ENCODE results near the gene HLA-DOB.

Gene HLA-DOB

GRCh38 chr6:32772656-32773055 lies 44.1 kb downstream of the HLA-DOB start:
- Histone ChIP-seq H2AK5ac (ENCODE audit: low read length) (no peak overlapping the region), H3K23ac (ENCODE audit: low read length) (no peak overlapping the region), H3K9ac (ENCODE audit: low read length) (no peak overlapping the region), H3K36me3 (ENCODE audit: control insufficient read depth, insufficient read depth, low read length) (no peaks in the 10 kb centered on the region), H3K4me3 (ENCODE audit: low read length) (no peak overlapping the region), H3K56ac (ENCODE audit: low read length) (no peak overlapping the region), H2BK15ac (replicated peaks; ENCODE audit: low read depth) (no peak overlapping the region), H3K79me1 (ENCODE audit: low read length) (no peaks in the 10 kb centered on the region), H4K5ac (ENCODE audit: low read length) (no peak overlapping the region), H4K8ac (ENCODE audit: low read depth, low read length) (no peak overlapping the region), H3K4ac (ENCODE audit: low read depth, low read length) (no peak overlapping the region), H3K79me2 (ENCODE audit: control insufficient read depth, insufficient read depth, low read length) (no peaks in the 10 kb centered on the region), H3K27ac (ENCODE audit: low read depth, low read length) (no peak overlapping the region), H2BK5ac (ENCODE audit: low read length) (no peak overlapping the region), H3K4me2 (ENCODE audit: low read length) (no peak overlapping the region), H3K18ac (ENCODE audit: low read length) (no peak overlapping the region), H3K27me3 (ENCODE audit: insufficient read depth, low read length, poor library complexity) (no peaks in the 10 kb centered on the region), H3K4me1 (ENCODE audit: control insufficient read depth, low read depth, low read length) (no peaks in the 10 kb centered on the region), H2BK120ac (ENCODE audit: low read depth, low read length) (no peak overlapping the region)
- whole genome bisulfite sequencing (ENCODE audit: extremely low coverage, insufficient coverage, low lambda C conversion rate) = no CpG with 5 or more reads among the region's 1 CpG
- no peak for DNase-seq

GRCh38 chr6:32764048-32764447 lies 52.8 kb downstream of the HLA-DOB start:
- no peak overlapping the region for H3K23ac ChIP-seq (ENCODE audit: low read length)
- H3K4me2 ChIP-seq (ENCODE audit: low read length) = no peak overlapping the region
- no peak overlapping the region for H2BK15ac ChIP-seq (replicated peaks; ENCODE audit: low read depth)
- WGBS (ENCODE audit: extremely low coverage, insufficient coverage, low lambda C conversion rate) = no CpG with 5 or more reads among the region's 1 CpG
- DNase-seq = no peak
- no peaks in the 10 kb centered on the region for H3K36me3 ChIP-seq (ENCODE audit: control insufficient read depth, insufficient read depth, low read length)
- no peak overlapping the region for H2BK5ac ChIP-seq (ENCODE audit: low read length)
- no peak overlapping the region for H4K8ac ChIP-seq (ENCODE audit: low read depth, low read length)
- no peak overlapping the region for H3K27ac ChIP-seq (ENCODE audit: low read depth, low read length)
- H3K27me3 ChIP-seq (ENCODE audit: insufficient read depth, low read length, poor library complexity) = no peaks in the 10 kb centered on the region
- no peak overlapping the region for H4K5ac ChIP-seq (ENCODE audit: low read length)
- no peak overlapping the region for H3K9ac ChIP-seq (ENCODE audit: low read length)
- no peaks in the 10 kb centered on the region for H3K4me1 ChIP-seq (ENCODE audit: control insufficient read depth, low read depth, low read length)
- H3K79me1 ChIP-seq (ENCODE audit: low read length) = no peaks in the 10 kb centered on the region
- H3K79me2 ChIP-seq (ENCODE audit: control insufficient read depth, insufficient read depth, low read length) = no peaks in the 10 kb centered on the region
- no peak overlapping the region for H3K4me3 ChIP-seq (ENCODE audit: low read length)
- no peak overlapping the region for H2AK5ac ChIP-seq (ENCODE audit: low read length)
- no peak overlapping the region for H3K18ac ChIP-seq (ENCODE audit: low read length)
- no peak overlapping the region for H3K4ac ChIP-seq (ENCODE audit: low read depth, low read length)
- no peak overlapping the region for H3K56ac ChIP-seq (ENCODE audit: low read length)
- no peak overlapping the region for H2BK120ac ChIP-seq (ENCODE audit: low read depth, low read length)

DNA sequence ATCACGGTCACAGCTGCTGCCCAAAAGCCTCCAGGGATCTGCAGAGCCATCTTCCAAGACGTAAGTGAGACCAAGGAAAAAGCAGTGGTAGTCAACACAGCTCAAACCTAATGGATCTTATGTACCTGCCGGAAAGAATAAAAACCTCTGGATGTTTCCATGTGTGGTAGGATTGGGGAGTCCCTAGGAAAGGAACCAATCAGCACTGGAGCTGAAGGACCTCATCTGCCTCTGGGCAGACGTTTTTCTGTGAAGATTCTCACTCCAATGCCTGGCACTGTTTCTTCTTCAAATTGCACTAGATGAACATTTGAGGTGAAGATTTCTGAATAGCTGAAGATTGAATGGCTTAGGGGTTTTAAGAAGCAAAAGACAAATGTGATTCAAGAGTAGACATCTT lies 53.4 kb downstream of the HLA-DOB start, which contains the start of gene HLA-DQB2:
Gene HLA-DQB2, minus strand, starts transcription at position 112 of the 400 bp plus-strand sequence. Its CDS starts 62 bp downstream, at position 50.
- H3K36me3 ChIP-seq (ENCODE audit: control insufficient read depth, insufficient read depth, low read length) = no peaks in the 10 kb centered on the region
- no peak within 1 kb of the TSS for H2AK5ac ChIP-seq (ENCODE audit: low read length)
- H3K9ac ChIP-seq (ENCODE audit: low read length) = no peak within 1 kb of the TSS
- H3K56ac ChIP-seq (ENCODE audit: low read length) = no peak within 1 kb of the TSS
- WGBS (ENCODE audit: extremely low coverage, insufficient coverage, low lambda C conversion rate) = no CpG with 5 or more reads among the region's 4 CpGs
- no peak within 1 kb of the TSS for H3K4me2 ChIP-seq (ENCODE audit: low read length)
- no peaks in the 10 kb centered on the region for H3K79me2 ChIP-seq (ENCODE audit: control insufficient read depth, insufficient read depth, low read length)
- no peak within 1 kb of the TSS for H3K18ac ChIP-seq (ENCODE audit: low read length)
- no peak within 1 kb of the TSS for H4K5ac ChIP-seq (ENCODE audit: low read length)
- H4K8ac ChIP-seq (ENCODE audit: low read depth, low read length) = no peak within 1 kb of the TSS
- H3K4me3 ChIP-seq (ENCODE audit: low read length) = no peak within 1 kb of the TSS
- no peaks in the 10 kb centered on the region for H3K4me1 ChIP-seq (ENCODE audit: control insufficient read depth, low read depth, low read length)
- no peak within 1 kb of the TSS for H2BK5ac ChIP-seq (ENCODE audit: low read length)
- no peak within 1 kb of the TSS for H3K27ac ChIP-seq (ENCODE audit: low read depth, low read length)
- no peak within 1 kb of the TSS for H2BK120ac ChIP-seq (ENCODE audit: low read depth, low read length)
- no peak within 1 kb of the TSS for H2BK15ac ChIP-seq (replicated peaks; ENCODE audit: low read depth)
- no peaks in the 10 kb centered on the region for H3K27me3 ChIP-seq (ENCODE audit: insufficient read depth, low read length, poor library complexity)
- no peaks in the 10 kb centered on the region for H3K79me1 ChIP-seq (ENCODE audit: low read length)
- H3K4ac ChIP-seq (ENCODE audit: low read depth, low read length) = no peak within 1 kb of the TSS
- DNase-seq = no peak
- no peak within 1 kb of the TSS for H3K23ac ChIP-seq (ENCODE audit: low read length)
